Uterus (tissue), 4 donors: ENCODE data around the gene OR2AE1. TPM values are rescaled to one million over a fixed set of nuclear protein-coding genes. Genes with fewer than 3 reads are reported as not detected.
A peak's percentile ranks its signal among the peaks of the same experiment; 100 is the strongest.

Source experiments
- DNase-seq, 2 donors: peaks; one replicate each; pipeline ENCODE4 v3.0.0-alpha.2; 2019 to 2020
- H3K27ac ChIP-seq, 2 donors: fragments of 200-600 bp; sonication (generic); 1 replicate in 1 of 2; 2 replicates in 1 of 2; pipeline ENCODE4 v1.5.1; 2016 to 2018
- H3K27me3 ChIP-seq, 2 donors: fragments of 200-600 bp; sonication (generic); one replicate each; pipeline ENCODE4 v1.5.1; 2018 to 2019; ENCODE audit warnings: control low read depth in 1 of 2
- H3K36me3 ChIP-seq, 2 donors: fragments of 200-600 bp; sonication (generic); one replicate each; pipeline ENCODE4 v1.5.1; 2019; ENCODE audit warnings: control low read depth in 1 of 2
- H3K4me1 ChIP-seq, 2 donors: fragments of 200-600 bp; sonication (generic); one replicate each; pipeline ENCODE4 v1.5.1; 2018 to 2019; ENCODE audit warnings: control low read depth in 1 of 2
- H3K4me3 ChIP-seq, 2 donors: fragments of 200-600 bp; sonication (generic); 1 replicate in 1 of 2; 2 replicates in 1 of 2; pipeline ENCODE4 v1.5.1; 2018 to 2019; ENCODE audit warnings: mild to moderate bottlenecking in 1 of 2
- H3K9me3 ChIP-seq, 2 donors: fragments of 200-600 bp; sonication (generic); one replicate each; pipeline ENCODE4 v1.5.1; 2019; ENCODE audit warnings: control low read depth in 1 of 2
- POLR2A ChIP-seq, 2 donors: fragments of 450-650 bp; IDR thresholded peaks; one replicate each; pipeline ENCODE4 v1.6.1; 2016; ENCODE audit warnings: antibody characterized with exemption in 2 of 2, mild to moderate bottlenecking in 1 of 2, moderate library complexity in 1 of 2
- intact Hi-C: fragments of 100-400 bp; cut with DNase I; formaldehyde crosslinking; loops from one replicate; pipeline ENCODE4 v1.15.1; 2023; ENCODE audit warnings: low total_unique reads
- total RNA-seq, 4 donors: library from RNA; depleted of rRNA in 3 of 4; stranded (reverse); fragments of >200 nt in 3 of 4; gene quantifications; one replicate each; pipeline versions ENCODE4 v1.1.0 to v1.2.4, GENCODE V29; 2014 to 2023
- TF ChIP-seq, protein P1 (sequence below), 4 experiments: fragments of 200-600 bp in 2 of 4; fragments of 450-650 bp in 2 of 4; sonication (generic) in 2 of 4; IDR thresholded peaks; one replicate each; pipeline ENCODE4 v1.5.1; 2016 to 2019; ENCODE audit warnings: antibody characterized with exemption in 4 of 4, mild to moderate bottlenecking in 2 of 4, moderate library complexity in 1 of 4
- donor health status: DM: yes; HTN: yes; CAD: no.

Gene OR2AE1
- not detected for total RNA-seq

DNA sequence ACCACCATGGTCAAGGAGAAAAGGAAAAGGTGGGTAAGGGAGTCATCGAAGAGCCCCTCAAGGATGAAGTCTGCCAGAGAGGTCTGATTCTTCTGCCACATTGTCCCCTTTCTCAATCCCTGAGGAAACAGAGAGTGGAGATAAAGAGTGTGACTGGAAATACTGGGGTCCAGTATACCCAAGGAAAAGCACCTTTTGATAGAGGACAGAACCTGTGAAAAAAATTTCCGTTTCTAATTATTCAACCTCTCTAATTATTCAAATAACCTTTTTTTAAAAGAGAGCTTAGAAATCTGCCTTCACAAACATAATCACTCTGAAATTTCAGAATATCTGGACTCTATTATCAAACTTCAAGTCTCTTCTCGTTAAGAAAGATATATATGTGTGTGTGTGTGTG lies at the start of gene OR2AE1:
Gene OR2AE1, minus strand, starts transcription at position 101 of the 400 bp plus-strand sequence. Its CDS starts 0 bp downstream, at position 101.
- no peak within 1 kb of the TSS for H3K27ac ChIP-seq
- intact Hi-C loops: no loop called here
- no peaks in the 10 kb centered on the region for H3K4me1 ChIP-seq
- no peaks in the 10 kb centered on the region for H3K27me3 ChIP-seq
- no peaks in the 10 kb centered on the region for H3K9me3 ChIP-seq
- no peaks in the 10 kb centered on the region for H3K36me3 ChIP-seq
- TF ChIP-seq, protein P1, sequence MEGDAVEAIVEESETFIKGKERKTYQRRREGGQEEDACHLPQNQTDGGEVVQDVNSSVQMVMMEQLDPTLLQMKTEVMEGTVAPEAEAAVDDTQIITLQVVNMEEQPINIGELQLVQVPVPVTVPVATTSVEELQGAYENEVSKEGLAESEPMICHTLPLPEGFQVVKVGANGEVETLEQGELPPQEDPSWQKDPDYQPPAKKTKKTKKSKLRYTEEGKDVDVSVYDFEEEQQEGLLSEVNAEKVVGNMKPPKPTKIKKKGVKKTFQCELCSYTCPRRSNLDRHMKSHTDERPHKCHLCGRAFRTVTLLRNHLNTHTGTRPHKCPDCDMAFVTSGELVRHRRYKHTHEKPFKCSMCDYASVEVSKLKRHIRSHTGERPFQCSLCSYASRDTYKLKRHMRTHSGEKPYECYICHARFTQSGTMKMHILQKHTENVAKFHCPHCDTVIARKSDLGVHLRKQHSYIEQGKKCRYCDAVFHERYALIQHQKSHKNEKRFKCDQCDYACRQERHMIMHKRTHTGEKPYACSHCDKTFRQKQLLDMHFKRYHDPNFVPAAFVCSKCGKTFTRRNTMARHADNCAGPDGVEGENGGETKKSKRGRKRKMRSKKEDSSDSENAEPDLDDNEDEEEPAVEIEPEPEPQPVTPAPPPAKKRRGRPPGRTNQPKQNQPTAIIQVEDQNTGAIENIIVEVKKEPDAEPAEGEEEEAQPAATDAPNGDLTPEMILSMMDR (IDR thresholded peaks at IDR 0.05): no peak
- TF ChIP-seq POLR2A (IDR thresholded peaks at IDR 0.05): no peak
- no peak for DNase-seq
- H3K4me3 ChIP-seq: no peak within 1 kb of the TSS

DNA sequence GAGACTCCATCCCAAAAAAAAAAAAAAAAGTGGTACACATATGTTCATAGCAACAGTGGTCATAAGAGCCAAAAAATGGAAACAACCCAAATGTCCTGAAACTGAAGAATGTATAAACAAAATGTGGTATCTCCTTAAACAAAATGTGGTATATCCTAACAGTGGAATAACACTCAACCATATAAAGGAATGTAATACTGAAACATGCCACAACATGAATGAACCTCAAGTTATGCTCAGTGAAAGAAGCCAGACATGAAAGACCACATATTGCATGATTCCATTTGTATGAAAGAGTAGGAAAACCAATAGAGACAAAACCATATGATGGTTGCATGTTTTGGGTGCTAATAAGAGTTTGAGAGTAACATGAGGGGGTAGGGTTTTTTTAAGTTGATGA lies 49.5 kb upstream of the OR2AE1 start:
- Histone ChIP-seq H3K4me3 (no peak overlapping the region), H3K27ac (no peak overlapping the region), H3K36me3 (no peaks in the 10 kb centered on the region), H3K27me3 (no peaks in the 10 kb centered on the region), H3K9me3 (no peaks in the 10 kb centered on the region), H3K4me1 (no peaks in the 10 kb centered on the region)
- no peak for TF ChIP-seq POLR2A (IDR thresholded peaks at IDR 0.05)
- TF ChIP-seq, protein P1 (IDR thresholded peaks at IDR 0.05): no peak
- intact Hi-C loops: no loop called here
- no peak for DNase-seq

DNA sequence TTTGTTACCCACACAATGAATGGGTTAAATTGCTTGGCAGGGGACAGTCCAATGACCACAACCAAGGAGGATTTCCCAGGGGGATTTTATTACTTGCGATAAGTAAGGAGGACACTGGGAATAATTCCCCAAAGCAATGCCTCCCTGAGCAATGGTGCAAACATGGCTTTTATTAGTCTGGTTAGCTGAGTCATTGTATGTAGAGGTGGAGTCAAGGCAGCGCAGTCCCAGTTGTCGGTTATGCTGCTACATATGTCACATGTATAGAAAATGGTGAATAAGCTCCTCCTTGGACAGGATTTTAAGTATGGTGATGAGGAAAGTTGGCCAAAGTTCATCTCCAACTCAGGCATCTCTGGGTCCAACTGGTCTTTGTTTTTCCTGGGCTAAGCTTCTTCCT lies 46.4 kb upstream of the OR2AE1 start:
- intact Hi-C loops: no loop called here
- no peak overlapping the region for H3K4me3 ChIP-seq
- DNase-seq: no peak
- H3K36me3 ChIP-seq: no peaks in the 10 kb centered on the region
- peaks cover 0 to under 1% of the 10 kb centered on the region in 2 donors for H3K4me1 ChIP-seq
- no peaks in the 10 kb centered on the region for H3K27me3 ChIP-seq
- no peaks in the 10 kb centered on the region for H3K9me3 ChIP-seq
- no peak overlapping the region for H3K27ac ChIP-seq
- no peak for TF ChIP-seq POLR2A (IDR thresholded peaks at IDR 0.05)
- TF ChIP-seq, protein P1 (IDR thresholded peaks at IDR 0.05): no peak

DNA sequence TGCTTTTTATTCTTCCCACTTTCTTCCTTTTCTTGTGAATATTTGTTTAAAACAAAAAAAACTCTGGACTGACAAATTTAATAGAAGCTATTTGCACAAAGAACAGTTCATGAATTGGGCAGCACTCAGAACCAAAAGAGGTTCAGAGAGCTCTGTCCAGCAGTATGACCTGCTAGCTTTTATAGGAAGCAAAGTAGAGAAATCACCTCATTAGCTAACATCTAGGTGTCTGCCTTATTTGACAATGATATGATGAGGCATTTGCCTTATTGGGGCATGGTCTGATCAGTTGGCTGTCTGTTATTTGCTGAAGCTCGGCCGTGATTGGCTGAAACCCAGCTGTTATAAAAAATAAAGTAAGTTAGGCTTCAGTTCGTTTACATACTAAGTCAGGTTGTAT lies 43.3 kb upstream of the OR2AE1 start:
- no peak for TF ChIP-seq POLR2A (IDR thresholded peaks at IDR 0.05)
- TF ChIP-seq, protein P1 (IDR thresholded peaks at IDR 0.05): no peak
- DNase-seq: no peak
- Histone ChIP-seq H3K27me3 (no peaks in the 10 kb centered on the region), H3K36me3 (no peaks in the 10 kb centered on the region), H3K27ac (peak overlapping the region; percentile 82 to 92), H3K4me1 (peaks cover 6 to 13% of the 10 kb centered on the region in 2 donors), H3K9me3 (no peaks in the 10 kb centered on the region), H3K4me3 (peak overlapping the region; percentile 59 to 96)
- intact Hi-C loops: no loop called here

DNA sequence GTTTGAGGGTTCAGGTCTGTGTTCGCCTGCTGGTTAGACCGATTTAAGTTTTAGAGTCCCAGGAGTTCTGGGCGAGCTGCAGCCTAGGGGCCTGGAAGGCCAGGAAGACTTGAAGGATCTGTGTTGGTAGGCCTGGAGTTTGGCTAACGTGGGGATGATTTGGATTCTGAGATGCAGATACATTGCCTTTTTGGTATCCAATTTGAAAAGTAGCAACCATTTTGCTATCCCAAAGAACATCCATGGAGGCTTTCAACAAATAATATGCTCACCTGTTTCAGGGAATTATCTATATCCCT lies 42.9 kb upstream of the OR2AE1 start:
- Histone ChIP-seq H3K4me3 (peak overlapping the region; percentile 59 to 96), H3K27ac (peak overlapping the region; percentile 82 to 92), H3K36me3 (no peaks in the 10 kb centered on the region), H3K4me1 (peaks cover 6 to 13% of the 10 kb centered on the region in 2 donors), H3K9me3 (no peaks in the 10 kb centered on the region), H3K27me3 (no peaks in the 10 kb centered on the region)
- intact Hi-C loops: no loop called here
- DNase-seq: no peak
- TF ChIP-seq POLR2A (IDR thresholded peaks at IDR 0.05): no peak
- TF ChIP-seq, protein P1 (IDR thresholded peaks at IDR 0.05): no peak
